Measurements from ENCODE around the gene P4HA2. TPM values are rescaled to one million over a fixed set of nuclear protein-coding genes. Genes with fewer than 3 reads are reported as not detected.

Gene P4HA2
- 79.0 TPM for total RNA-seq
- long read RNA-seq, transcript P4HA2-202 (15 exons, 2,313 nt): major isoform, 32 of 212 reads
- long read RNA-seq, transcript P4HA2-203 (16 exons, 2,223 nt): minor isoform, 14 of 212 reads
- long read RNA-seq, transcript P4HA2-201 (16 exons, 2,230 nt): minor isoform, 8 of 212 reads
- long read RNA-seq, partial matches to known transcripts: 53 of 212 reads
- long read RNA-seq, other reads (novel, unspliced or antisense): 96 of 212 reads

DNA sequence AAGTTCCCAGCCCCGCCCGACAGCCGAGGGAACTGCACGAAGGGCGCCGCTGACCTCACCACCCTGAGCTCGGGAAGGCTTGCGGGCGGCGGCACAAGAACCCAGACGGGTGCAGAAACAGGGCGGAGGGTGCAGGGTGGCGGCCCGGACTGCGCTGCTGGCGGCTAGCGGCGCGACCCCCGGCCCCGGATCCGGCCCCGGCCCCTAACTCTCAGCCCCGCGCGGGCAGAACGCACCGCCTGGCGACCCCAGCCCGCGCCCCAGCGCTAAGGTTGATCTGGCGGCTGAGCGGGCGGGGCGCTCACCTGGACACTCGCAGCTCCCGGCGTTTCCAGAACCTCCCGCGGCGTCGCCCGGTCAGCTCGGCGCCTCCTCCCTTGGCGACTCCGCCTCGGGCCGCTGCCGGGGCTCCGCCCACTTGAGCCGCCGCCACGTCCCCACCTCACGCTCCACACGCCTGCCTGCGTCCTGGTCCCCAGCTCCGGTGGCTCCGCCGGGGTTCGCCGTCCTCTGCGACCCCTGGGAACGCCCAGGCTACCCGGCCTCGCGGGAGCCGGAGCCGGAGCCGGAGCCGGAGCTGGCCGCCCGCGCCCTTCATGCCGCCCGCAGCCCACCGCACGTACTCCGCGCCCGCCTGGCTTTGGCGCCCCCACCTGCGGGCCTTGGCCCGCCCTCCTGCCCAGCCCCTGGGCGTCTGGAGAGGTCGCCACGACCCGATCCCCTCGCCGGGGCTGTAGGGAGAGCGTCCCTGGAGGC is at the start of gene P4HA2:
Gene P4HA2 (minus strand): TSS at position 369 of the 756 bp plus-strand sequence. CDS start 9,227 bp downstream, outside the sequence.
- Histone ChIP-seq H3K27ac (peak within 1 kb of the TSS; percentile 87), H3K4me1 (peaks cover 19% of the 10 kb centered on the region), H3K36me3 (no peaks in the 10 kb centered on the region), H3K4me3 (peak within 1 kb of the TSS; percentile 87), H3K9me3 (no peaks in the 10 kb centered on the region), H3K27me3 (no peaks in the 10 kb centered on the region)
- intact Hi-C loops (cut with DNase I): no loop called here
- DNase-seq (peak; percentile 94), ATAC-seq (peak; percentile 93)
- TF ChIP-seq, protein P1, sequence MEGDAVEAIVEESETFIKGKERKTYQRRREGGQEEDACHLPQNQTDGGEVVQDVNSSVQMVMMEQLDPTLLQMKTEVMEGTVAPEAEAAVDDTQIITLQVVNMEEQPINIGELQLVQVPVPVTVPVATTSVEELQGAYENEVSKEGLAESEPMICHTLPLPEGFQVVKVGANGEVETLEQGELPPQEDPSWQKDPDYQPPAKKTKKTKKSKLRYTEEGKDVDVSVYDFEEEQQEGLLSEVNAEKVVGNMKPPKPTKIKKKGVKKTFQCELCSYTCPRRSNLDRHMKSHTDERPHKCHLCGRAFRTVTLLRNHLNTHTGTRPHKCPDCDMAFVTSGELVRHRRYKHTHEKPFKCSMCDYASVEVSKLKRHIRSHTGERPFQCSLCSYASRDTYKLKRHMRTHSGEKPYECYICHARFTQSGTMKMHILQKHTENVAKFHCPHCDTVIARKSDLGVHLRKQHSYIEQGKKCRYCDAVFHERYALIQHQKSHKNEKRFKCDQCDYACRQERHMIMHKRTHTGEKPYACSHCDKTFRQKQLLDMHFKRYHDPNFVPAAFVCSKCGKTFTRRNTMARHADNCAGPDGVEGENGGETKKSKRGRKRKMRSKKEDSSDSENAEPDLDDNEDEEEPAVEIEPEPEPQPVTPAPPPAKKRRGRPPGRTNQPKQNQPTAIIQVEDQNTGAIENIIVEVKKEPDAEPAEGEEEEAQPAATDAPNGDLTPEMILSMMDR (IDR thresholded peaks at IDR 0.05): no peak

GRCh38 chr5:132277256-132277655 is 49.6 kb upstream of the P4HA2 start:
- no peaks in the 10 kb centered on the region for H3K36me3 ChIP-seq
- H3K27me3 ChIP-seq: no peaks in the 10 kb centered on the region
- no peak overlapping the region for H3K27ac ChIP-seq
- no peak overlapping the region for H3K4me3 ChIP-seq
- no peaks in the 10 kb centered on the region for H3K4me1 ChIP-seq
- intact Hi-C loops (cut with DNase I): no loop called here
- TF ChIP-seq, protein P1 (IDR thresholded peaks at IDR 0.05): no peak
- ATAC-seq: no peak
- H3K9me3 ChIP-seq: no peaks in the 10 kb centered on the region
- no peak for DNase-seq

GRCh38 chr5:132275367-132276220 is 47.9 kb upstream of the P4HA2 start:
- ATAC-seq (no peak), DNase-seq (no peak)
- no peaks in the 10 kb centered on the region for H3K27me3 ChIP-seq
- no peaks in the 10 kb centered on the region for H3K36me3 ChIP-seq
- TF ChIP-seq, protein P1 (IDR thresholded peaks at IDR 0.05): no peak
- intact Hi-C loops (cut with DNase I): no loop called here
- no peak overlapping the region for H3K4me3 ChIP-seq
- no peak overlapping the region for H3K27ac ChIP-seq
- H3K9me3 ChIP-seq: no peaks in the 10 kb centered on the region
- H3K4me1 ChIP-seq: no peaks in the 10 kb centered on the region

GRCh38 chr5:132274050-132274792 is 46.6 kb upstream of the P4HA2 start:
- Histone ChIP-seq H3K9me3 (no peaks in the 10 kb centered on the region), H3K4me3 (no peak overlapping the region), H3K4me1 (no peaks in the 10 kb centered on the region), H3K36me3 (no peaks in the 10 kb centered on the region), H3K27me3 (no peaks in the 10 kb centered on the region), H3K27ac (no peak overlapping the region)
- intact Hi-C loops (cut with DNase I): no loop called here
- ATAC-seq: no peak
- no peak for DNase-seq
- TF ChIP-seq, protein P1 (IDR thresholded peaks at IDR 0.05): no peak

DNA sequence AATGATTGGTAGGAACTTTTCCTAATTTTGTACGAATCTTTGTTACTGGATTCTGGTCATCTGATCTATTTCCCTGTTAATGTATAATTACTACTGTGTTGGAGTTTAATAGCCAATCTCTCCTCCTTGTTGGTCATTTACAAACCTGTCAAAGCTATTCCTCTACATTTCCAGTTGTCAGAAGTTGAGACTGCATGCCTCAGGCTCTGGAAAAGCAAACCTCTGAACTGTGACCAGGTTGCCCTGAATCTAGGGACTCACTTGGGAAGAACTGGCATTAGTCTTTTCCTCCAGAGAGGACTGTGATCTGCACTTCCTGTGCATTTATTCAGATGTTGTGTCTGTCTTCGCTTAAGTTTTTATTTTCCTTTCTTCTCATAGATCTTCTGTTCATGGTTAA is 46.0 kb upstream of the P4HA2 start:
- H3K36me3 ChIP-seq: no peaks in the 10 kb centered on the region
- no peak overlapping the region for H3K27ac ChIP-seq
- ATAC-seq (no peak), DNase-seq (no peak)
- H3K4me1 ChIP-seq: no peaks in the 10 kb centered on the region
- H3K27me3 ChIP-seq: no peaks in the 10 kb centered on the region
- H3K9me3 ChIP-seq: no peaks in the 10 kb centered on the region
- TF ChIP-seq, protein P1 (IDR thresholded peaks at IDR 0.05): no peak
- intact Hi-C loops (cut with DNase I): no loop called here
- H3K4me3 ChIP-seq: no peak overlapping the region

Measured in upper lobe of right lung (tissue), 1 donor.